Measurements from ENCODE around the gene KCP.
"Not testable (repeated sequence)": the region's sequence is repeated elsewhere in the genome, so short reads cannot be mapped to it uniquely, and the experiment has no call there.

The KCP gene

GRCh38 chr7:128910569-128910945 is at the start of gene KCP:
KCP (minus strand) TSS chr7:128910709; CDS start chr7:128910676, 33 bp downstream.
- no peak for DNase-seq (ENCODE audit: low read depth)

DNA sequence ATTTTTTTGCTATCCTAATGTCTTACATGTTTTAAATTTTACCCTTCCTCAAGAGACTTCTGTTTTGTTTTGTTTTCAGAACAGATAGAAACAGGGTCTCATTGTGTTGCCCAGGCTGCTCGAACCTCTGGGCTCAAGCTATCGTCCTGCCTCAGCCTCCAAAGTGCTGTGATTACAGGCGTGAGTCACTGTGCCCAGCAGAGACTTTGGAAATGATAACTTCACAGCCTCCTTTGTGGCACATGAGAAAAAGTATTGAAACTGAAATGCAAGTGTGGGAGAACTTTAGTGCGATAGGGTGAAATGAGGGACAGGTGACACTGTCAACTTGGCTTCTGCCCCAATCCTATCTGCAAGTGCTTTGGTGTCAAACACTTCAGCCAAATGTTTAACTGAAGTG is 48.8 kb upstream of the KCP start:
- DNase-seq (ENCODE audit: low read depth): no peak

DNA sequence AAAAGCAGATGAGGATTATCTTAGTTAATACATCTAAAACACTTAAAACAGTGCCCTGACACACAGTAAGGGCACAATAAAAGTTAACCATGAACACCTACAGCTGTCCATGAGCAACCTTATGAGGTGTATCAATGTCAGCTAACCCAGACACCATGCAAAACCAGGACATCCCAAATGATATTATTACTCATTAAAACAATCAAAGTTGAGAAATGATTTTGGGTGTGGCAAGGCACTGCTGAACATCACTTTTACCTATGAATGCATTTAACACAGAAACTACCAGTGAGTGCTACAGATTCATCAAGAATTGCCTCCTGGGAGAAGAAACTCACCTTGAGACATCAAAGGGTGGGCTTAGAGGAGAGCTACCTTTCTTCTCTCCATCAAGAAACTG is 45.5 kb upstream of the KCP start:
- no peak for DNase-seq (ENCODE audit: low read depth)

- DNase-seq (ENCODE audit: low read depth): peak; percentile 76
These were observed 44.6 kb upstream of the KCP start for GRCh38 chr7:128954830-128955802.

GRCh38 chr7:128954150-128954549 is 43.6 kb upstream of the KCP start:
- DNase-seq (ENCODE audit: low read depth): no peak

DNA sequence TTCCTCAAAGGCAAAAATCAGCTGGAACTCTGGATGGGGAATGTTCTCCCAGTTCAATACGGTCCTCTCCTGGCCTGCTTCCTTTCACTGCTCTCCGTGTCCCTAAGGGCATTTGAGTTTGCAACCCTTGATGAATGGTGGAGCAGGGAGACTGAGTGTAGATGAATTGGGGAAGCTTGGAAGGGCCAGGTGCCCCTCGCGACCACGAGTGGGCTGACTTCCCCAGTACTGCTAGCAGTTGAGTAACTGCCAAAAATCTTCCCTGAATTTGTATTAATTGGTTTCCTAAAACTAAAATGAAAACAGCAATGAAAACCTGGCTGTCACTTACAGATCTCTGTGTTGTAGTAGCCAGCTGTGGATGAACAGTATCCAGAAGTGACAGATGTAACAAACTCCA is 40.8 kb upstream of the KCP start:
- DNase-seq (ENCODE audit: low read depth): no peak

- DNase-seq (ENCODE audit: low read depth): no peak
These were observed 38.7 kb upstream of the KCP start for GRCh38 chr7:128948976-128949760.

DNA sequence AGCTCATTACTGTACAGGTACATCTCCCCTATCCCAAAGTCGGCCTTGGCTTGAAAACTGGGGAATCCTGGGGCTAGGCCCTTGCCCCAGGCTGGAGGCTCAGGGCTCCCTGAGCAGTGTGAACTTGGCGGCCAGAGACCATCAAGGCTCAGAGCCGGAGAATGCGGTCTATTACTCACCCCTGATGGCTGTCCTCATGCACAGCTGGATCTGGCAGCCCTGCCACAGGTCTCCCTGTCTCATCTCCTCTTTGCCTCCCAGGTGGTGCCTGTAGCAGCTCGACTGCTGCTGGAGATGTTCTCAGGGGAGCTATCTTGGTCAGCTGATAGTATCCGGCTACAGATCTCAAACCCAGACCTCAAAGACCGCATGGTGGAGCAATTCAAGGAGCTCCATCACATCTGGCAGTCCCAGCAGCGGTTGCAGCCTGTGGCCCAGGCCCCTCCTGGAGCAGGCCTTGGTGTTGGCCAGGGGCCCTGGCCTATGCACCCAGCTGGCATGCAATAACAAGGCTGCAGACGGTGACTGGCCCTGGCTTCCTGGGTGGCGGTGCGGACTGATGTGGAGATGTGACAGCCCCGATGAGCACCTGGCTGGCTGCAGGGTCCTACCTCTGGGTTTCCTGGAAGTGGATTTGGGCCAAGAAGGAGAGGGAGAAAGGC is 37.9 kb upstream of the KCP start:
- DNase-seq (ENCODE audit: low read depth): no peak

DNA sequence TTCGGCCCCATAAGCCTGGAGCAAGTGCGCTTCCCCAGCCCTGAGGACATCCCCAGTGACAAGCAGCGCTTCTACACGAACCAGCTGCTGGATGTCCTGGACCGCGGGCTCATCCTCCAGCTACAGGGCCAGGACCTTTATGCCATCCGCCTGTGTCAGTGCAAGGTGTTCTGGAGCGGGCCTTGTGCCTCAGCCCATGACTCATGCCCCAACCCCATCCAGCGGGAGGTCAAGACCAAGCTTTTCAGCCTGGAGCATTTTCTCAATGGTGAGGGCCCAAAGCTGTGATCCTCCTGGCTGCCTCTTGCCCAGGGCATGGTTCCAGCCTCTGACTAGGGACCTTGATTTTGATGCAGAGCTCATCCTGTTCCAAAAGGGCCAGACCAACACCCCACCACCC is 37.3 kb upstream of the KCP start:
- no peak for DNase-seq (ENCODE audit: low read depth)

- no peak for DNase-seq (ENCODE audit: low read depth)
These were observed 36.7 kb upstream of the KCP start for GRCh38 chr7:128946936-128947830.

DNA sequence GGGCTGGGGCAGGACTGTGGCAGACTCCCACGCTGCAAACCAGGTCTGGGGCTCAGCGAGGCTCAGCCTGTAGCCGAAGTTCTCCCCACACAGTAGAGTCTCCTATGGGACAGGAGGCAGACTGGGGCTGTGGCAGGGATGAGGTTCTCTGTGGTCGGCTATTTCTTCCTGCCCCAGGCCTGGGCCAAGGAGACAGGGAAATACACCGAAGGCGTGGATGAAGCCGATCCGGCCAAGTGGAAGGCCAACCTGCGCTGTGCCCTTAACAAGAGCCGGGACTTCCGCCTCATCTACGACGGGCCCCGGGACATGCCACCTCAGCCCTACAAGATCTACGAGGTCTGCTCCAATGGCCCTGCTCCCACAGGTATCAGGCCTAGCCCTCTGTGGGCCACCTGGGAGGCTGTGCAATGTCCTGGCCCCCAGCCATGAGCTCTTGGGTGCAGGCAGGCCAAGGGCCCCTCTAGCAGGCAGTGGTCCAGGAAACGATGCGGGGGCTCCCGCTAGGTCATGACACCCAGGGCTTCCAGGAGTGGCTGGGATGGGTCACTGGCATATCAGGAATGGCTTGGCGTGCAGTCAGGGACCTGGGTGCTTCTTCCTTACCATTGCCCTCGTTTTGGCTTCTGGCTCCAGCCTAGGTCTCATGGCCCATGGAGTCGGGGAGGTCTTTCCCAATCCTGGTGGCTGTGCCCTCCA is 35.3 kb upstream of the KCP start:
- DNase-seq (ENCODE audit: low read depth): no peak

- DNase-seq (ENCODE audit: low read depth): no peak
These were observed 34.2 kb upstream of the KCP start for GRCh38 chr7:128944487-128945236.

DNA sequence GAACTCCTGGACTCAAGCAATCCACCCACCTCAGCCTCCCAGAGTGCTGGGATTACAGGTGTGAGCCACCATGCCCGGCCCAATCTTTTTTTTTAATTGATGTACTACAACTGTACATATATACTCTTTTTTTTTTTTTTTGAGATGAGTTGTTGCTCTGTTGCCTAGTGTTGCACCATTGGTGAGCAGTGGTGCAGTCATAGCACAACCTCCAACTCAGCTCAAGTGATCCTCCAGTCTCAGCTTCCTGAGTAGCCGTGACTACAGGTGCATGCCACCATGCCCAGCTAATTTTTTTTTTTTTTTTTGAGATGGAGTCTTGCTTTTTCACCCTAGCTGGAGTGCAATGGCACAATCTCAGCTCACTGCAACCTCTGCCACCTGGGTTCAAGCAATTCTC is 32.7 kb upstream of the KCP start:
- DNase-seq (ENCODE audit: low read depth): not testable (repeated sequence)

DNA sequence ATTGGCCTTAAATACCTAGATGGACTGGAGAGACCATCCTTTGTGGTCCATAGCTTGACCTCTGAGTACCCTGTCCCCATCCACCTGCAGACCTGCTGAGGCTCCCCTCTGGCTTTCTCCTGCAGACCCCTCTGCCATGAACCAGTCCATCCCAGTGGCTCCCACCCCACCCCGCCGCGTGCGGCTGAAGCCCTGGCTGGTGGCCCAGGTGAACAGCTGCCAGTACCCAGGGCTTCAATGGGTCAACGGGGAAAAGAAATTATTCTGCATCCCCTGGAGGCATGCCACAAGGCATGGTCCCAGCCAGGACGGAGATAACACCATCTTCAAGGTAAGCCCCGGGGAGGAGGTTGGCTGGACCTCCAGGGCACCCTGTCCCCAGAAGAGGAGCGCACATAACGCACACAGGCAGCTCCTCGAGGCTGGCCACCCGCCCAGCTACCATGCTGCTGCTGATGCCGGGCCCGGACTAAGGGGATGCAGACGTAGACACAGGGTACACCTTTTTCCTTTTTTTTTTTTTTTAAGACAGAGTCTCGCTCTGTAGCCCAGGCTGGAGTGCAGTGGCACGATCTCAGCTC is 31.5 kb upstream of the KCP start:
- DNase-seq (ENCODE audit: low read depth): no peak

DNA sequence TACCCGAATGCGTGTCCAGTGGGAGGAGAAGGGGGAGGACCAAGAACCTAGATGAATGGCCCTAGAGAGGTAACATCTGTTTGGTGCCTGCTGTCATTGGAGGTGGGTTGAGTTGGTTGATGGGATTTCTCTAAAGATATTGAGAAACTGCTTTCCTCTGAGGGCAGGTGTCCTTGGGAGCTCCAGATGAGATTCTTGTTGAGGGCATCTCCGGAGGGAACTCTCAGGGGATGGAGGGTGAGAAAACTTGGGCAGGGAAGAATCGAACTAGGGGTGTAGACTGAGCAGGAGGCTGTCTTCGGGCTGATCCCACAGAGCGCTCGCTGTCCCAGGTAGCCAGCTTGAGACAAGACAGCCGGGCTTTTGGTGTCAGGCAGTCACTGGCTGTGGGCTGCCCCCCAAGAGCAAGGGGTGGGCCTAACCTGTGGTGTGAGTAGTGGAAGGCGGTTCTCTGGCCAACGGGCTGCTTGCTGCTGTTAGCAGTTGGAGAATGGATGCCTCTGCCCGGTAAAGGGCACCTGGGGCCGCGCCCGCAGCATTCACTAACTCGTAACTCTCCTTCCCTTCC is 30.9 kb upstream of the KCP start:
- no peak for DNase-seq (ENCODE audit: low read depth)

DNA sequence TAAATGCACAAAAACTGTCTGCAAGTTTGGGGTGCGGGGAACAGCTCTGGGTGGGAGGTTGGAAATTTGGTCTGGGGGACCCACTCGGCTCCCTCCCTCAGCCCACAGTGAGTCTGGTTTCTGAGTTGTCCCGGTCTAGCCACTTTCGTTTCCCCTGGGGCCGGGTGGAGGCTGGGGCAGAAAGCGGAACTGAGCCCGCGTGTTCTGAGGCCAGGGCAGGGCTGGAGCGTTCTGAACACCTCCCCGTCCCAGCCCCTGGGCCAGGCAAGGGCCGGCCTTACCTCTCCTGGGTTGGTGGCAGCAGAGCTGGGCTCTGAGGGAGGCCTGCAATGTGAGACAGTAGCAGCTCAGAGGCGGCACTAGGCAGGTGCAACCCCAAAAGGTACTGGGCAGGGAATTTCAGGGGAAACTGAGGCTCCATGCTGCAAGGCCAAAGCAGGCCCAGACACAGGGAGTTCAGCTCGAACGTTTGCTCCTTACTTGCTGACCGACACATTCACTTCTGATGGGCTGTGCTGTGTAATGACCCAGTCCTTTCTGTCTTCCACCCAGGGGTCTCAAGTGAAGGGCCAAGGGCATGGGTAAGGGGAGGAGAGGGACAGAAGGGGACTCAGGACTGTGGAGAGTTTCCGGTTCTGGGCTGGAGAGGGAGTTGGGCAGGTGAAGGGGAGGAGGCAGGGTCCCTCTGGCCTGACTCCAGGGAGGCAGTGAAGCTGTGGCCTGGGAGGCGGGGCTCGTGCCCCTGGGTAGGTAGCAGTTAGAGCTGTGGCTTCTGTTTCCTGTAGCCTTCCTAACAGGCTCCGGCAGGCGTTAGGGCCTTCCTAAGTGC is 30.2 kb upstream of the KCP start:
- no peak for DNase-seq (ENCODE audit: low read depth)

DNA sequence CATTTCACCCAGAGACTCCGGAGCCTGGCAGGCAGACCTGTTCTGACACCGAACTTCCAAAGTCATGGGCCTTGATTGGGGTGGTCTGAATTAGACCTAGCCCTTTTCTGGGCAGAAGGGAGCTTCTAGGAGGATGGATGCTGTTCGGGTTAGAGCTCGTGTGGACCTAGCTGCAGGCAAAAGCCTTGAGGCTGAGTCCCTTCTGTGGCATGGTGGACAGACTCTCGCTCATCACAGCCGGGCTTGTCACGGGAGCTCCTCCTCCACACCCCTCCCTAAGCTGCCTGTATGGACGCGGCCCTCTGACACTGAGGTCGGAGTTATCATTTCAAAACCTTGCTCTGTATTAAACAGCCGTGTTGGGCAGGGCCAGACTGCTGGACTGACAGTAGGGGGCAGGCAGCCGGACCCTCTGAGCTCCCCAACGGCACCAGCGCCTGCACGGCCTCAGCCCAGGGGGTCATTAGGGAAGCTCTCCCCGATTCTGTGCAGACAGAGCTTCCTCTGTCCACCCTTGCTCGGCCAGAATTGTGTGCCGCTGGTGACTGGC is 29.4 kb upstream of the KCP start:
- no peak for DNase-seq (ENCODE audit: low read depth)
